ENCODE measurements around the gene AZI2. TPM values are rescaled to one million over a fixed set of nuclear protein-coding genes. Genes with fewer than 3 reads are reported as not detected.

Gene AZI2
- total and polyA plus RNA-seq, 9 of the 15 experiments (the other 6 are each of a cell fraction or from before 2014, with no cell fraction given) = 28.5 to 96.3 (median 70.2) TPM

- TF ChIP-seq BACH1 (tag; IDR thresholded peaks at IDR 0.05) (no peak), E2F4 (CRISPR knock-in tag; IDR thresholded peaks at IDR 0.05; ENCODE audit: low read depth) (no peak), ZBTB5 (IDR thresholded peaks at IDR 0.05) (no peak), ZBTB26 (CRISPR knock-in tag; IDR thresholded peaks at IDR 0.05) (no peak), ZBTB34 (CRISPR knock-in tag; IDR thresholded peaks at IDR 0.05) (no peak), POLR2AphosphoS5 (IDR thresholded peaks at IDR 0.05; ENCODE audit: control insufficient read depth, insufficient read depth, low read depth, low read length) (no peak), SUPT5H (IDR thresholded peaks at IDR 0.05) (no peak), ELK1 (CRISPR knock-in tag; IDR thresholded peaks at IDR 0.05) (no peak), ESRRB (CRISPR knock-in tag; IDR thresholded peaks at IDR 0.05; ENCODE audit: borderline replicate concordance) (no peak), NFE2 (IDR thresholded peaks at IDR 0.05; ENCODE audit: low read depth) (0 out of 2 replicates have a peak, but pooled peaks have one; percentile 6), POLR3A (IDR thresholded peaks at IDR 0.05; ENCODE audit: borderline replicate concordance, extremely low read depth, insufficient read depth, insufficient read length) (no peak), PHB2 (IDR thresholded peaks at IDR 0.05; ENCODE audit: low read depth) (no peak), SMARCB1 (IDR thresholded peaks at IDR 0.05; ENCODE audit: insufficient read length, low read depth) (no peak), YBX1 (IDR thresholded peaks at IDR 0.05) (no peak), XRCC5 (IDR thresholded peaks at IDR 0.05; ENCODE audit: low read depth, low read length) (no peak), ID3 (CRISPR knock-in tag; IDR thresholded peaks at IDR 0.05) (no peak), ID3 (tag; IDR thresholded peaks at IDR 0.05) (no peak), NKRF (IDR thresholded peaks at IDR 0.05; ENCODE audit: borderline replicate concordance) (peak; percentile 25; the same call in 1 of the 2 replicates), NFE2L1 (tag; IDR thresholded peaks at IDR 0.05; ENCODE audit: borderline replicate concordance, low read depth) (no peak), ZNF431 (CRISPR knock-in tag; IDR thresholded peaks at IDR 0.05) (no peak; the same call in 1 of the 2 replicates)
Measured at GRCh38 chr3:28348265-28348628, 377 bp downstream of the AZI2 start (continued).

Data from K562 (cell line).